GM18951 (cell line): ENCODE results near the gene MAP3K21.

ENCODE experiments used
- POLR2A ChIP-seq: IDR thresholded peaks from 4 replicates; pipeline ENCODE4 v1.6.1; 2011; ENCODE audit warnings: mild to moderate bottlenecking; ENCODE audit not compliant: insufficient read length, insufficient read depth; ENCODE audit errors: extremely low read depth
- in situ Hi-C: fragments of 300-500 bp; cut with MboI; formaldehyde crosslinking; loops from one replicate; pipeline ENCODE4 v1.12.0; 2022; ENCODE audit warnings: low sequenced_read_pairs, mixed read lengths, inconsistent platforms; ENCODE audit not compliant: unreplicated experiment

The MAP3K21 gene

GRCh38 chr1:233336554-233337456 is 9.3 kb downstream of the MAP3K21 start:
- in situ Hi-C loops: no loop called here
- no peak for TF ChIP-seq POLR2A

GRCh38 chr1:233337505-233337904 is 10.0 kb downstream of the MAP3K21 start:
- in situ Hi-C loops: no loop called here
- TF ChIP-seq POLR2A: no peak

GRCh38 chr1:233338102-233338501 is 10.6 kb downstream of the MAP3K21 start:
- in situ Hi-C loops: no loop called here
- no peak for TF ChIP-seq POLR2A

- in situ Hi-C loops: no loop called here
- no peak for TF ChIP-seq POLR2A
Observed at GRCh38 chr1:233340031-233340555, 12.6 kb downstream of the MAP3K21 start.

GRCh38 chr1:233340966-233341516 is 13.5 kb downstream of the MAP3K21 start:
- in situ Hi-C loops: no loop called here

GRCh38 chr1:233342086-233342485 is 14.6 kb downstream of the MAP3K21 start:
- TF ChIP-seq POLR2A: no peak
- in situ Hi-C loops: no loop called here

More at GRCh38 chr1:233340966-233341516, 13.5 kb downstream of the MAP3K21 start:
- TF ChIP-seq POLR2A: no peak

- in situ Hi-C loops: no loop called here
- TF ChIP-seq POLR2A: no peak
Observed at GRCh38 chr1:233343262-233343661, 15.7 kb downstream of the MAP3K21 start.

GRCh38 chr1:233347338-233347737 is 19.8 kb downstream of the MAP3K21 start:
- TF ChIP-seq POLR2A: no peak
- in situ Hi-C loops: no loop called here

- TF ChIP-seq POLR2A: no peak
- in situ Hi-C loops: no loop called here
Observed at GRCh38 chr1:233349137-233349536, 21.6 kb downstream of the MAP3K21 start.

- TF ChIP-seq POLR2A: no peak
- in situ Hi-C loops: no loop called here
Observed at GRCh38 chr1:233354983-233355382, 27.5 kb downstream of the MAP3K21 start.

GRCh38 chr1:233355841-233356704 is 28.5 kb downstream of the MAP3K21 start:
- TF ChIP-seq POLR2A: no peak
- in situ Hi-C loops: no loop called here

- in situ Hi-C loops: no loop called here
- TF ChIP-seq POLR2A: no peak
Observed at GRCh38 chr1:233356705-233356987, 29.1 kb downstream of the MAP3K21 start.

- TF ChIP-seq POLR2A: no peak
- in situ Hi-C loops: no loop called here
Observed at GRCh38 chr1:233357595-233358397, 30.3 kb downstream of the MAP3K21 start.

- no peak for TF ChIP-seq POLR2A
- in situ Hi-C loops: no loop called here
Observed at GRCh38 chr1:233359431-233359830, 31.9 kb downstream of the MAP3K21 start.
